OCI-LY7 (cell line): ENCODE data around the gene CFAP157. TPM values are rescaled to one million over a fixed set of nuclear protein-coding genes. Genes with fewer than 3 reads are reported as not detected.

Source experiments
- BruUV-seq: library from RNA; stranded (reverse); fragments of 400-500 nt; replicated peaks from 2 replicates; lab custom pipeline; 2021; lab: Mats Ljungman, UMichigan
- CTCF ChIA-PET: fragments of 300-600 bp; sonication (Branson Sonifier 250); formaldehyde crosslinking; loops from one replicate; lab custom pipeline; 2022; ENCODE audit warnings: antibody characterized with exemption; ENCODE audit not compliant: unreplicated experiment; lab: Charles Lee
- POLR2A ChIA-PET: fragments of 300-600 bp; sonication (Branson Sonifier 250); formaldehyde crosslinking; loops from one replicate; lab custom pipeline; 2022; ENCODE audit warnings: antibody characterized with exemption; lab: Charles Lee
- DNase-seq: peaks from one replicate; pipeline ENCODE4 v3.0.0-alpha.2; 2015; ENCODE audit warnings: low spot score
- H2AFZ ChIP-seq: fragments of 200-600 bp; sonication (generic), shearing (Covaris generic); 2 replicates; pipeline ENCODE4 v1.6.1; 2014; ENCODE audit warnings: mild to moderate bottlenecking, antibody characterized with exemption, low read length, moderate library complexity
- H3K27ac ChIP-seq: fragments of 200-600 bp; sonication (generic); 2 replicates; pipeline ENCODE4 v1.5.1; 2014; ENCODE audit warnings: mixed run types, low read depth, mild to moderate bottlenecking, moderate library complexity, low read length, inconsistent platforms; ENCODE audit not compliant: poor library complexity, severe bottlenecking
- H3K36me3 ChIP-seq: fragments of 200-600 bp; sonication (generic); 2 replicates; pipeline ENCODE4 v1.6.1; 2014; ENCODE audit warnings: mild to moderate bottlenecking, antibody characterized with exemption, low read length, moderate library complexity, mixed read lengths; ENCODE audit not compliant: insufficient read depth
- H3K4me1 ChIP-seq: fragments of 200-600 bp; sonication (generic); 2 replicates; pipeline ENCODE4 v1.5.1; 2014; ENCODE audit warnings: mild to moderate bottlenecking, low read length; ENCODE audit not compliant: insufficient read depth, poor library complexity, severe bottlenecking
- H3K4me2 ChIP-seq: fragments of 200-600 bp; sonication (generic); 2 replicates; pipeline ENCODE4 v1.6.1; 2014; ENCODE audit warnings: mild to moderate bottlenecking, low read length
- H3K4me3 ChIP-seq: fragments of 200-600 bp; sonication (generic); 2 replicates; pipeline ENCODE4 v1.5.1; 2014; ENCODE audit warnings: mild to moderate bottlenecking, low read depth, low read length; ENCODE audit not compliant: poor library complexity, severe bottlenecking
- H3K79me2 ChIP-seq: fragments of 200-600 bp; sonication (generic); 2 replicates; pipeline ENCODE4 v1.6.1; 2016; ENCODE audit warnings: low read depth, mild to moderate bottlenecking, low read length, moderate library complexity, mixed read lengths; ENCODE audit not compliant: insufficient read depth
- H3K9me2 ChIP-seq: fragments of 200-600 bp; sonication (generic); 2 replicates; pipeline ENCODE4 v1.6.1; 2016; ENCODE audit warnings: mild to moderate bottlenecking, low read length, mixed read lengths; ENCODE audit not compliant: insufficient read depth
- H3K9me3 ChIP-seq: fragments of 200-600 bp; sonication (generic); 2 replicates; pipeline ENCODE4 v1.6.1; 2014; ENCODE audit warnings: mild to moderate bottlenecking, mixed run types, low read length, mixed read lengths
- H4K20me1 ChIP-seq: fragments of 200-600 bp; sonication (generic); 2 replicates; pipeline ENCODE4 v1.6.1; 2014; ENCODE audit warnings: mild to moderate bottlenecking, antibody characterized with exemption, low read length, moderate library complexity, mixed read lengths; ENCODE audit not compliant: insufficient read depth
- EZH2phosphoT487 ChIP-seq: fragments of 200-600 bp; sonication (generic); IDR thresholded peaks from 2 replicates; pipeline ENCODE4 v1.6.1; 2018; ENCODE audit warnings: low read depth, borderline replicate concordance, mild to moderate bottlenecking, mixed run types, antibody characterized with exemption, low read length, moderate library complexity, mixed read lengths
- intact Hi-C: fragments of 100-400 bp; cut with micrococcal nuclease; formaldehyde crosslinking; loops from one replicate; pipeline ENCODE4 v1.10.0; 2022; ENCODE audit not compliant: unreplicated experiment
- total RNA-seq, 2 experiments: library from RNA; depleted of rRNA in 1 of 2; stranded (reverse); fragments of >200 nt in 1 of 2; shearing (Covaris generic) in 1 of 2; gene quantifications; 2 replicates each; pipeline ENCODE4 v1.2.3, GENCODE V29; 2014 to 2022
- TF ChIP-seq, protein P1 (sequence below): fragments of 200-600 bp; sonication (generic); conservative IDR thresholded peaks from 2 replicates; pipeline ENCODE4 v1.5.1; 2014; ENCODE audit warnings: mild to moderate bottlenecking, antibody characterized with exemption, low read length, moderate library complexity, mixed read lengths

The CFAP157 gene
- total RNA-seq, 2 experiments from 2014 or later: 0.13 to 0.22 TPM

DNA sequence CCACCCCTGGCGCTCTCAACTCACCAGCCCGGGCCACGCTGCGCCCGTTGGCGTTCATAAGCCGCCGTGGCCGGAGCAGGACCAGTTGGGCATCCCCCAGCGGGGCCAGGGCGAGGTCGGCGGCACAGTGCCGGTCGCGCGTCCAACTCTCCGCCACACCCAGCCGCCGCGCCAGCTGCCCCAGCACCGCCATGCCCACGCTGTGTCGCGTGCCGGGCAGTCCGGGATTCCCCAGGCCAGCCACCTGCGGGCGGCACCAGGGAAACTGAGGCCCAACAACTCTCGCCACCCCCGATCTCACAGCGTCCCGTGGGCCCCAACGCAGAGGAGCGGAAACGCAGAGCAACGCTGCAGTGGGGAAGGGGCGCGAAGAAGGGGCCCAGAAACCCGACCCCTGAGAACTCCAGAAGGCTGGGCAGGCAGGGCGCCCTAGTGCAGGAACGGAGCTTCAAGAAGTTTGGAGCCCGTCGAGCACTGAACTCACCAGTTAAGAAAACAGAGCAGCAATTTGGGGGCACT, 8.2 kb downstream of the CFAP157 start:
- H3K4me2 ChIP-seq: peak overlapping the region; percentile 92
- no peaks in the 10 kb centered on the region; the same call in 1 of the 2 replicates for H4K20me1 ChIP-seq
- peak overlapping the region; percentile 59 for H2AFZ ChIP-seq
- TF ChIP-seq, protein P1, sequence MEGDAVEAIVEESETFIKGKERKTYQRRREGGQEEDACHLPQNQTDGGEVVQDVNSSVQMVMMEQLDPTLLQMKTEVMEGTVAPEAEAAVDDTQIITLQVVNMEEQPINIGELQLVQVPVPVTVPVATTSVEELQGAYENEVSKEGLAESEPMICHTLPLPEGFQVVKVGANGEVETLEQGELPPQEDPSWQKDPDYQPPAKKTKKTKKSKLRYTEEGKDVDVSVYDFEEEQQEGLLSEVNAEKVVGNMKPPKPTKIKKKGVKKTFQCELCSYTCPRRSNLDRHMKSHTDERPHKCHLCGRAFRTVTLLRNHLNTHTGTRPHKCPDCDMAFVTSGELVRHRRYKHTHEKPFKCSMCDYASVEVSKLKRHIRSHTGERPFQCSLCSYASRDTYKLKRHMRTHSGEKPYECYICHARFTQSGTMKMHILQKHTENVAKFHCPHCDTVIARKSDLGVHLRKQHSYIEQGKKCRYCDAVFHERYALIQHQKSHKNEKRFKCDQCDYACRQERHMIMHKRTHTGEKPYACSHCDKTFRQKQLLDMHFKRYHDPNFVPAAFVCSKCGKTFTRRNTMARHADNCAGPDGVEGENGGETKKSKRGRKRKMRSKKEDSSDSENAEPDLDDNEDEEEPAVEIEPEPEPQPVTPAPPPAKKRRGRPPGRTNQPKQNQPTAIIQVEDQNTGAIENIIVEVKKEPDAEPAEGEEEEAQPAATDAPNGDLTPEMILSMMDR: no peak
- TF ChIP-seq EZH2phosphoT487: no peak
- DNase-seq: no peak
- H3K79me2 ChIP-seq: no peaks in the 10 kb centered on the region
- peak overlapping the region; percentile 72 for H3K4me3 ChIP-seq
- ChIA-PET CTCF (no interaction called here), POLR2A (interaction anchor here (0.6 to 1.1 kb wide), 3 partner anchors 10 to 66 kb away, joined by 3 read pairs; no protein-coding TSS in a partner anchor)
- no peaks in the 10 kb centered on the region for H3K36me3 ChIP-seq
- intact Hi-C loops: no loop called here
- no peaks in the 10 kb centered on the region for H3K9me3 ChIP-seq
- no peak overlapping the region for H3K27ac ChIP-seq
- no peaks in the 10 kb centered on the region for H3K9me2 ChIP-seq
- H3K4me1 ChIP-seq: peaks cover 27% of the 10 kb centered on the region
- no TSS peak for BruUV-seq

DNA sequence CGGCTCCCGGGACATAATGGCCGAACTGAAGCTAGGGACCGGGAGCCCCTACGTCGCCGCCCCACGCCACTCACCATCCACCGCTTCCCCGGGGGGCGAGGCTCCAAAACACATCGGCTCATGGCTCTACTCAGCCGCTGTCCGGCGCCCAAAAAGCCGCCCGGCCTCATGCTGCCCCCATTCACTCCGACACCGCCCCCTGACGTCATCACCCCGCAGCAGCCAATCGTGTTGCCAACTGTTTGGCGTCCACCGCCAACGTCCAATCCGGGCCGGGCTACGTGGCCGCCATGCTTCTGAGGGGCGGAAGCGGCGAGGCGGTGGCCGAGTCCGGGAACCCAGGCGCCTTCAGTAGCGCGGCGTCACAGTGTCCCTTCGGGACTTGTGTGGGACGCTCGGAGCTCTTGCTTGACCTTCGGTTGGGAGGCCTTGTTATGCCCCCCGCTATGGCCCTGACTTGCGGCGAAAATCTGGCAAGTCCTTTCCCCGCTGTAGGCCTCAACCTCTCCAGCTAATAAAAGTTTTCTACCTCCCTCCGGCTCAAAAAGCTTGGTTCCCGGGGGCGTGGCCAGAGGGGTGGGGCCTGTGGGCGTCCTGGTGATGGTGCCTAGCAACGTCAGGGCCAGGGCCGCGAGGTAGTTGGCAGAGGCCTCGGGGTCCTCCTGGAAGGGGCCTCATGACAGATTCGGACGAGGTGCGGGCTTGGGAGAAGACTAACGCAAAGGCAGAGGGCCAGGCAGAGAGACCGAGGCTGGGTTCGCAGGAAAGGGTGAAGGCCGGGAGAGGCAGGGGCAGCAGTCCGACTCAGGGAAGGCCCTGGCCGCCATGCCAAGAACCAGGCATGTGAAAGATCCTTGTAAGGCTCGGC, 8.9 kb downstream of the CFAP157 start, which contains the start of the genes PTRH1 and TTC16:
Gene PTRH1, minus strand, starts transcription at position 194 of the 868 bp plus-strand sequence. Its CDS starts 24 bp downstream, at position 170.
Gene TTC16, plus strand, starts transcription at position 610 of the 868 bp plus-strand sequence. Its CDS starts 67 bp downstream, at position 677.
- Histone ChIP-seq H3K4me1 (peaks cover 28% of the 10 kb centered on the region), H3K36me3 (no peaks in the 10 kb centered on the region), H2AFZ (peak within 1 kb of the TSS; percentile 59), H4K20me1 (no peaks in the 10 kb centered on the region; the same call in 1 of the 2 replicates), H3K9me2 (no peaks in the 10 kb centered on the region), H3K79me2 (no peaks in the 10 kb centered on the region), H3K4me2 (peak within 1 kb of the TSS; percentile 92), H3K9me3 (no peaks in the 10 kb centered on the region), H3K4me3 (peak within 1 kb of the TSS; percentile 72), H3K27ac (no peak within 1 kb of the TSS)
- intact Hi-C loops: no loop called here
- POLR2A ChIA-PET: interaction anchor here (0.6 to 1.1 kb wide), 3 partner anchors 11 to 65 kb away, joined by 3 read pairs; no protein-coding TSS in a partner anchor
- no TSS peak for BruUV-seq
- TF ChIP-seq EZH2phosphoT487: no peak
- TF ChIP-seq, protein P1: no peak
- peak; percentile 96 for DNase-seq
- CTCF ChIA-PET: no interaction called here
